OCI-LY3 (cell line): Measurements from ENCODE around the gene KRTAP12-3.

Source experiments
- H2AFZ ChIP-seq: fragments of 200-600, 300-600 bp; shearing (Covaris generic); 2 replicates; pipeline ENCODE4 v1.6.0; 2014; ENCODE audit warnings: antibody characterized with exemption, low read depth, low read length
- H3K27ac ChIP-seq: fragments of 200-600, 300-600 bp; sonication (generic); 2 replicates; pipeline ENCODE4 v1.5.1; 2014; ENCODE audit warnings: mild to moderate bottlenecking, low read length, moderate library complexity, mixed read lengths
- H3K27me3 ChIP-seq: fragments of 200-600, 300-600 bp; sonication (generic); 2 replicates; pipeline ENCODE4 v1.6.1; 2014; ENCODE audit warnings: low read depth, low read length, mixed read lengths
- H3K36me3 ChIP-seq: fragments of 200-600, 300-600 bp; sonication (generic); replicated peaks from 2 replicates; pipeline ENCODE3; 2014; ENCODE audit warnings: low read depth, low read length, mixed read lengths
- H3K4me1 ChIP-seq: fragments of 300-600, 200-600 bp; sonication (generic); 2 replicates; pipeline ENCODE4 v1.6.1; 2014; ENCODE audit warnings: low read length, mixed read lengths
- H3K4me2 ChIP-seq: fragments of 200-600, 300-600 bp; sonication (generic); 2 replicates; pipeline ENCODE4 v1.6.1; 2014; ENCODE audit warnings: low read length, mixed read lengths
- H3K4me3 ChIP-seq: fragments of 300-600, 200-600 bp; sonication (generic); 2 replicates; pipeline ENCODE4 v1.5.1; 2014; ENCODE audit warnings: antibody characterized with exemption, mild to moderate bottlenecking, low read length, moderate library complexity
- H3K79me2 ChIP-seq: fragments of 300-600, 200-600 bp; shearing (Covaris generic); 2 replicates; pipeline ENCODE4 v1.6.1; 2014; ENCODE audit warnings: mild to moderate bottlenecking, low read length, mixed read lengths
- H3K9ac ChIP-seq: fragments of 300-600, 200-600 bp; shearing (Covaris generic); 2 replicates; pipeline ENCODE4 v1.6.0; 2014; ENCODE audit warnings: mild to moderate bottlenecking, low read length, moderate library complexity
- H3K9me3 ChIP-seq: fragments of 200-600, 300-600 bp; shearing (Covaris generic); 2 replicates; pipeline ENCODE4 v1.6.1; 2014; ENCODE audit warnings: low read length, mixed read lengths; ENCODE audit not compliant: insufficient read depth
- H4K20me1 ChIP-seq: fragments of 200-600, 300-600 bp; sonication (generic); 2 replicates; pipeline ENCODE4 v1.6.1; 2016; ENCODE audit warnings: low read length, mixed read lengths; ENCODE audit not compliant: insufficient read depth
- CTCF ChIP-seq: fragments of 200-600, 300-600 bp; sonication (generic); IDR thresholded peaks from 2 replicates; pipeline ENCODE4 v1.5.1; 2014; ENCODE audit warnings: antibody characterized with exemption, low read length, low read depth
- EZH2phosphoT487 ChIP-seq: fragments of 200-600 bp; shearing (Covaris generic); IDR thresholded peaks from 2 replicates; pipeline ENCODE4 v1.6.1; 2018; ENCODE audit warnings: antibody characterized with exemption, mixed run types, low read depth

The KRTAP12-3 gene

DNA sequence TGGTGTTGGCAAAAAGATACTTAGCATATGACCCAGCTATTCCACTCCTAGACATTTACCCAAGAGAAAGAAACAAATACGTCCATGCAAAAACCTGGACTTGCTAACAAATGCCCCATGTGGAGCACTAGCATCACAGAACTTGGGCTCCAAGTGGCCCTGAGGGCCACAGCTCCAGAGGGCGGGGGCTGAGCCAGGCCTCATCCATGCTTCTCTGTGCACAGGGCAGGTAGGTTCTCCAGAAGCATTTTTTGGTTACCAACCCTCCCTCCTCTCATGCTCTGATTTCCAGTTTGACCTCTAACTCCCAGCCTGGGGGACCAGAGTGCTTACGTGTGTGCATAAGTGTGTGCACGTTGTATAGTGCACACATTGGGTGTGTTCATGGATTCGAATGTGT lies 7.0 kb downstream of the KRTAP12-3 start:
- Histone ChIP-seq H4K20me1 (no peaks in the 10 kb centered on the region), H3K9me3 (no peaks in the 10 kb centered on the region), H3K4me3 (no peak overlapping the region), H2AFZ (no peak overlapping the region), H3K4me2 (no peak overlapping the region), H3K9ac (no peak overlapping the region), H3K27ac (no peak overlapping the region), H3K79me2 (no peaks in the 10 kb centered on the region), H3K36me3 (no peaks in the 10 kb centered on the region), H3K27me3 (no peaks in the 10 kb centered on the region; the same call in 1 of the 2 replicates), H3K4me1 (no peaks in the 10 kb centered on the region)
- TF ChIP-seq CTCF = no peak
- TF ChIP-seq EZH2phosphoT487 = no peak

DNA sequence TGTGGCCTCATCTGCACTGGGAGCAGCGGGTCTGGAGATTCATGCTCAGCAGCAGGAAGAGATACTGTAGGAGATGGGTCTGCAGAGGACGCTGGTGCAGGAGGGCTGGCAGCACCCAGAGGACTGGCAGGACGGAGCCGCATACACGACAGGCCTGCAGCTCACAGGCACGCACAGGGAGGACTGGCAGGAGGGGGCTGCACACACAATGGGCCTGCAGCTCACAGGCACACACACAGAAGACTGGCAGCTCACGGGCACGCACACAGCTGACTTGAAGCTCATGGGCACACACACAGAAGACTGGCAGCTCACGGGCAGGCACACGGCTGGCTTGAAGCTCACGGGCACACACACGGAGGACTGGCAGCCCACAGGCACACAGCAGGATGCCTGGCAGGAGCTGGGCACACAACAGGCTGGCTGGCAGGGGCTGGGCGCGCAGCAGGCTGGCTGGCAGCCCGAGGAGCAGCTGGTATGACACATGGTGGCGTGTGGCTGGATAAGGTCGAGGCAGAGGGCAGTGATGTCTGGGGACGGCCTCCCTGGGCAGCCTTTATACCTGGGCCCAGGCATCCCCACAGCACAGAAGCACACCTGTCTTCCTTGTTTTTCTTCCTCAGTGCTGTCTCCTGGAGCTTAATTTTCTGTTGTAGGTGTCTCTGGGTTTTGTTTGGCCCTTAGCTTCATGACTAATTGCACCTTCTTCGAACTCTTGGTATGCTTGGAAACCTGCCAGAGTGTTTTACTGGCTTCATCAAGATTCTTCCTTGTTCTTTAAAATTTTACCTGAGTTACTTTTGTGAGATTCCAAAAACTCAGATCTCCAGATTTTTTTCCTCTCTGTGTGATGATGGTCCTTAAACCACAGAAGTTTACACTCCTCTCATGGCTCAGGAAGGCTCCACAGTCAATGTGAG lies 8.9 kb downstream of the KRTAP12-3 start, which contains the start of gene KRTAP12-2:
KRTAP12-2 (minus strand) TSS at position 527 of the 920 bp plus-strand sequence; CDS start at position 486, 41 bp downstream.
- no peak within 1 kb of the TSS for H2AFZ ChIP-seq
- no peak for TF ChIP-seq CTCF
- TF ChIP-seq EZH2phosphoT487 = no peak
- H3K4me2 ChIP-seq = no peak within 1 kb of the TSS
- H3K9ac ChIP-seq = no peak within 1 kb of the TSS
- no peak within 1 kb of the TSS for H3K4me3 ChIP-seq
- H4K20me1 ChIP-seq = no peaks in the 10 kb centered on the region
- no peaks in the 10 kb centered on the region for H3K79me2 ChIP-seq
- H3K27ac ChIP-seq = no peak within 1 kb of the TSS
- no peaks in the 10 kb centered on the region for H3K4me1 ChIP-seq
- H3K27me3 ChIP-seq = no peaks in the 10 kb centered on the region; the same call in 1 of the 2 replicates
- no peaks in the 10 kb centered on the region for H3K36me3 ChIP-seq
- H3K9me3 ChIP-seq = no peaks in the 10 kb centered on the region

GRCh38 chr21:44667612-44668011 lies 9.9 kb downstream of the KRTAP12-3 start:
- H4K20me1 ChIP-seq = no peaks in the 10 kb centered on the region
- H3K4me1 ChIP-seq = no peaks in the 10 kb centered on the region
- H3K9me3 ChIP-seq = no peaks in the 10 kb centered on the region
- no peak overlapping the region for H3K27ac ChIP-seq
- H3K4me2 ChIP-seq = no peak overlapping the region
- TF ChIP-seq EZH2phosphoT487 (no peak), CTCF (no peak)
- no peaks in the 10 kb centered on the region; the same call in 1 of the 2 replicates for H3K27me3 ChIP-seq
- no peak overlapping the region for H3K4me3 ChIP-seq
- H3K9ac ChIP-seq = no peak overlapping the region
- no peak overlapping the region for H2AFZ ChIP-seq
- no peaks in the 10 kb centered on the region for H3K79me2 ChIP-seq
- H3K36me3 ChIP-seq = no peaks in the 10 kb centered on the region

- no peak for TF ChIP-seq CTCF
- TF ChIP-seq EZH2phosphoT487 = no peak
- no peaks in the 10 kb centered on the region; the same call in 1 of the 2 replicates for H3K27me3 ChIP-seq
- no peaks in the 10 kb centered on the region for H3K9me3 ChIP-seq
- H3K4me2 ChIP-seq = no peak overlapping the region
- H3K79me2 ChIP-seq = no peaks in the 10 kb centered on the region
- no peaks in the 10 kb centered on the region for H3K4me1 ChIP-seq
- no peak overlapping the region for H3K9ac ChIP-seq
- H3K27ac ChIP-seq = no peak overlapping the region
- H2AFZ ChIP-seq = no peak overlapping the region
- no peaks in the 10 kb centered on the region for H3K36me3 ChIP-seq
- H4K20me1 ChIP-seq = no peaks in the 10 kb centered on the region
- H3K4me3 ChIP-seq = no peak overlapping the region
Measured at GRCh38 chr21:44670642-44671432, 13.1 kb downstream of the KRTAP12-3 start.
